ENCODE results near the gene WAC. TPM values are rescaled to one million over a fixed set of nuclear protein-coding genes. Genes with fewer than 3 reads are reported as not detected.

WAC gene
- total RNA-seq, 1 experiment from 2014 or later: 93.9 TPM

GRCh38 chr10:28544058-28544457, 11.1 kb downstream of the WAC start:
- Histone ChIP-seq H3K79me2 (ENCODE audit: low read depth) (peaks cover 90% of the 10 kb centered on the region), H2AFZ (no peak overlapping the region), H3K27me3 (ENCODE audit: insufficient read depth, low read depth) (no peaks in the 10 kb centered on the region), H3K4me2 (no peak overlapping the region), H3K4me3 (no peak overlapping the region), H3K36me3 (ENCODE audit: low read depth) (peaks cover 66% of the 10 kb centered on the region), H3K9me3 (ENCODE audit: insufficient read depth, low read depth) (no peaks in the 10 kb centered on the region), H4K20me1 (ENCODE audit: insufficient read depth) (peaks cover 70% of the 10 kb centered on the region), H3F3A (ENCODE audit: insufficient read depth, low read depth) (0 out of 2 replicates have a peak, but pooled peaks cover 8% of the 10 kb centered on the region), H3K9me2 (ENCODE audit: insufficient read depth) (no peaks in the 10 kb centered on the region), H3K4me1 (replicated peaks; ENCODE audit: insufficient read depth) (no peaks in the 10 kb centered on the region), H3K27ac (no peak overlapping the region)
- no peak for TF ChIP-seq CTCF (conservative IDR thresholded peaks at IDR 0.05)
- no peak for TF ChIP-seq EZH2 (IDR thresholded peaks at IDR 0.05; ENCODE audit: low read depth)
- ChIA-PET POLR2A (ENCODE audit: unreplicated experiment) (no interaction called here), CTCF (no interaction called here)
- DNase-seq: no peak
- BruUV-seq (replicated peaks): no TSS peak
- intact Hi-C loops (cut with micrococcal nuclease; ENCODE audit: unreplicated experiment): no loop called here

- peaks cover 53% of the 10 kb centered on the region for H3K36me3 ChIP-seq (ENCODE audit: low read depth)
- H4K20me1 ChIP-seq (ENCODE audit: insufficient read depth): peaks cover 68% of the 10 kb centered on the region
- ChIA-PET POLR2A (ENCODE audit: unreplicated experiment) (no interaction called here), CTCF (interaction anchor here (0.6 kb wide), 1 partner anchor 152 kb away, joined by 5 read pairs; no protein-coding TSS in a partner anchor)
- H2AFZ ChIP-seq: no peak overlapping the region
- H3K79me2 ChIP-seq (ENCODE audit: low read depth): peaks cover 91% of the 10 kb centered on the region
- H3K4me1 ChIP-seq (replicated peaks; ENCODE audit: insufficient read depth): no peaks in the 10 kb centered on the region
- no peak overlapping the region for H3K4me3 ChIP-seq
- BruUV-seq (replicated peaks): no TSS peak
- DNase-seq: no peak
- TF ChIP-seq CTCF (conservative IDR thresholded peaks at IDR 0.05): no peak
- TF ChIP-seq EZH2 (IDR thresholded peaks at IDR 0.05; ENCODE audit: low read depth): no peak
- intact Hi-C loops (cut with micrococcal nuclease; ENCODE audit: unreplicated experiment): no loop called here
- no peaks in the 10 kb centered on the region for H3K9me2 ChIP-seq (ENCODE audit: insufficient read depth)
- no peak overlapping the region for H3K27ac ChIP-seq
- H3K9me3 ChIP-seq (ENCODE audit: insufficient read depth, low read depth): no peaks in the 10 kb centered on the region
- H3K4me2 ChIP-seq: no peak overlapping the region
- no peaks in the 10 kb centered on the region for H3K27me3 ChIP-seq (ENCODE audit: insufficient read depth, low read depth)
- no peaks in the 10 kb centered on the region for H3F3A ChIP-seq (ENCODE audit: insufficient read depth, low read depth)
These were observed 13.2 kb downstream of the WAC start for GRCh38 chr10:28545967-28546644.

GRCh38 chr10:28548781-28549498, 16.0 kb downstream of the WAC start:
- Histone ChIP-seq H3K36me3 (ENCODE audit: low read depth) (peaks cover 41% of the 10 kb centered on the region), H3K9me3 (ENCODE audit: insufficient read depth, low read depth) (no peaks in the 10 kb centered on the region), H3K27ac (no peak overlapping the region), H3K4me3 (no peak overlapping the region), H3K4me1 (replicated peaks; ENCODE audit: insufficient read depth) (no peaks in the 10 kb centered on the region), H3K27me3 (ENCODE audit: insufficient read depth, low read depth) (no peaks in the 10 kb centered on the region), H4K20me1 (ENCODE audit: insufficient read depth) (peaks cover 70% of the 10 kb centered on the region), H2AFZ (no peak overlapping the region), H3K79me2 (ENCODE audit: low read depth) (peaks cover 93% of the 10 kb centered on the region), H3K9me2 (ENCODE audit: insufficient read depth) (no peaks in the 10 kb centered on the region), H3F3A (ENCODE audit: insufficient read depth, low read depth) (no peaks in the 10 kb centered on the region), H3K4me2 (no peak overlapping the region)
- POLR2A ChIA-PET (ENCODE audit: unreplicated experiment): no interaction called here
- no peak for TF ChIP-seq CTCF (conservative IDR thresholded peaks at IDR 0.05)
- TF ChIP-seq EZH2 (IDR thresholded peaks at IDR 0.05; ENCODE audit: low read depth): no peak
- CTCF ChIA-PET: no interaction called here
- BruUV-seq (replicated peaks): no TSS peak
- intact Hi-C loops (cut with micrococcal nuclease; ENCODE audit: unreplicated experiment): no loop called here
- DNase-seq: no peak

All from PC-9 (cell line).